ENCODE results near the gene SPTBN4.

The SPTBN4 gene

DNA sequence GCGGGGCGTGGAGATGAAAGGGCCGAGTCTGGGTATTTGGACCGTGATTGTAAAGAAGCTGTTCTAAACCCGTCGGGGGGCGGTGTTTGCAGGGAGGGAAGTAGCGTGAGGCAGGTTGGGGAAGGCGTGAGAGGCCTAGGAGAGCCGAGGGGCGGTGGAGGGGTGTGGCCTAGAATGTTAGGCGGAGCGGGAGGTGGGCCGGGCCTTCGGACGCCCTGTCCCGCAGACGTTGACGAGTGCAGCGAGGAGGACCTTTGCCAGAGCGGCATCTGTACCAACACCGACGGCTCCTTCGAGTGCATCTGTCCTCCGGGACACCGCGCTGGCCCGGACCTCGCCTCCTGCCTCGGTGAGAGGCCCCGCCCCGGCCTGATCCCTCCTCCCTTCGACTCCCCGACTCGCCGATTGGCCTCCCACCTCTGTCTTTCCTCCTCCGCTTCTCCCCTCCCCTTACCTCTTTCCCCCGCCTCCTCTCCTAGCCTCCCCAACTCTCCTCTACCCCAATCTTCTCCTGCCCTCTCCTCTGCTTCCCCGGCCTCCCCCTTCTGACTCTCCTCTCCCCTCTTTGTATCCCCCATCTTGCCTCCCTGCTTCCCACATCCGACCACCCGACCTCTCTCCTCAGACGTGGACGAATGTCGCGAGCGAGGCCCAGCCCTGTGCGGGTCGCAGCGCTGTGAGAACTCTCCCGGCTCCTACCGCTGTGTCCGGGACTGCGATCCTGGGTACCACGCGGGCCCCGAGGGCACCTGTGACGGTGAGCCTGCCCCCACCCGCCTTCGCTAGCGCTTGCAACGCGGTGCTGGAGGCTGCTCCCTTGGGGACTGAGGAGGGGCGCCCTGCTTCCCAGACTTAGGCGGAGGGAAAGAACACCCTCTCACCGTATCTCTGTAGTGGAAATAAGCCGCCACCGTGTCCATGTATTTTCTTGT, 147.2 kb downstream of the SPTBN4 start:
- peaks cover 3% of the 10 kb centered on the region for H3K36me3 ChIP-seq (ENCODE audit: insufficient read depth, low read length)
- peak overlapping the region; percentile 17 for H3K27ac ChIP-seq (ENCODE audit: low read depth, low read length)
- H3K4me3 ChIP-seq (ENCODE audit: low read depth in 1 of 2, low read length in 2 of 2): peak overlapping the region; percentile 33 to 59
- H3K27me3 ChIP-seq (ENCODE audit: control insufficient read depth in 1 of 2, insufficient read depth in 2 of 2, low read length in 2 of 2): peaks cover 15 to 43% of the 10 kb centered on the region in 2 donors
- H3K9ac ChIP-seq (ENCODE audit: low read length): no peak overlapping the region
- H3K4me1 ChIP-seq (ENCODE audit: insufficient read depth, low read length): no peaks in the 10 kb centered on the region
- H3K9me3 ChIP-seq (ENCODE audit: low read length): no peaks in the 10 kb centered on the region

- peak overlapping the region; percentile 33 to 59 for H3K4me3 ChIP-seq (ENCODE audit: low read depth in 1 of 2, low read length in 2 of 2)
- H3K9me3 ChIP-seq (ENCODE audit: low read length): no peaks in the 10 kb centered on the region
- H3K9ac ChIP-seq (ENCODE audit: low read length): no peak overlapping the region
- H3K27me3 ChIP-seq (ENCODE audit: control insufficient read depth in 1 of 2, insufficient read depth in 2 of 2, low read length in 2 of 2): peaks cover 15 to 37% of the 10 kb centered on the region in 2 donors
- H3K36me3 ChIP-seq (ENCODE audit: insufficient read depth, low read length): peaks cover 12% of the 10 kb centered on the region
- H3K4me1 ChIP-seq (ENCODE audit: insufficient read depth, low read length): no peaks in the 10 kb centered on the region
- peak overlapping the region; percentile 37 for H3K27ac ChIP-seq (ENCODE audit: low read depth, low read length)
Observed at GRCh38 chr19:40614622-40615411, 148.0 kb downstream of the SPTBN4 start.

GRCh38 chr19:40616178-40616577, 149.4 kb downstream of the SPTBN4 start:
- Histone ChIP-seq H3K9me3 (ENCODE audit: low read length) (no peaks in the 10 kb centered on the region), H3K36me3 (ENCODE audit: insufficient read depth, low read length) (peaks cover 17% of the 10 kb centered on the region), H3K9ac (ENCODE audit: low read length) (no peak overlapping the region), H3K4me3 (ENCODE audit: low read depth in 1 of 2, low read length in 2 of 2) (no peak overlapping the region), H3K27ac (ENCODE audit: low read depth, low read length) (no peak overlapping the region), H3K4me1 (ENCODE audit: insufficient read depth, low read length) (no peaks in the 10 kb centered on the region), H3K27me3 (ENCODE audit: control insufficient read depth in 1 of 2, insufficient read depth in 2 of 2, low read length in 2 of 2) (peaks cover 15 to 27% of the 10 kb centered on the region in 2 donors)

DNA sequence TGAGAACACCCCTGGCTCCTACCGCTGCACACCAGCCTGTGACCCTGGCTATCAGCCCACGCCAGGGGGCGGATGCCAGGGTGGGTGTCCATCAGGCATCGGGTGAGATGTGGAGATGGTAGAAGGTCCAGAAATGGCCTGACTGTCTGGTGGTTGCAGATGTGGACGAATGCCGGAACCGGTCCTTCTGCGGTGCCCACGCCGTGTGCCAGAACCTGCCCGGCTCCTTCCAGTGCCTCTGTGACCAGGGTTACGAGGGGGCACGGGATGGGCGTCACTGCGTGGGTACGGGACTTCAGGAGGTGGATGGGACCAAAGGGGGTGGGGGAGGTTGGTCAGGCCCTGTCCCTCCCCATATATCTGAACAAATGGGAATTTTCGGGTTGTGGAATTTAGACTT, 150.1 kb downstream of the SPTBN4 start:
- Histone ChIP-seq H3K9ac (ENCODE audit: low read length) (no peak overlapping the region), H3K4me1 (ENCODE audit: insufficient read depth, low read length) (no peaks in the 10 kb centered on the region), H3K27ac (ENCODE audit: low read depth, low read length) (no peak overlapping the region), H3K4me3 (ENCODE audit: low read depth in 1 of 2, low read length in 2 of 2) (no peak overlapping the region), H3K27me3 (ENCODE audit: control insufficient read depth in 1 of 2, insufficient read depth in 2 of 2, low read length in 2 of 2) (peaks cover 15 to 27% of the 10 kb centered on the region in 2 donors), H3K36me3 (ENCODE audit: insufficient read depth, low read length) (peaks cover 20% of the 10 kb centered on the region), H3K9me3 (ENCODE audit: low read length) (no peaks in the 10 kb centered on the region)

GRCh38 chr19:40617961-40618360, 151.2 kb downstream of the SPTBN4 start:
- no peak overlapping the region for H3K4me3 ChIP-seq (ENCODE audit: low read depth in 1 of 2, low read length in 2 of 2)
- H3K9me3 ChIP-seq (ENCODE audit: low read length): no peaks in the 10 kb centered on the region
- H3K27ac ChIP-seq (ENCODE audit: low read depth, low read length): no peak overlapping the region
- no peak overlapping the region for H3K9ac ChIP-seq (ENCODE audit: low read length)
- H3K27me3 ChIP-seq (ENCODE audit: control insufficient read depth in 1 of 2, insufficient read depth in 2 of 2, low read length in 2 of 2): peaks cover 15 to 27% of the 10 kb centered on the region in 2 donors
- no peaks in the 10 kb centered on the region for H3K4me1 ChIP-seq (ENCODE audit: insufficient read depth, low read length)
- H3K36me3 ChIP-seq (ENCODE audit: insufficient read depth, low read length): peaks cover 20% of the 10 kb centered on the region

DNA sequence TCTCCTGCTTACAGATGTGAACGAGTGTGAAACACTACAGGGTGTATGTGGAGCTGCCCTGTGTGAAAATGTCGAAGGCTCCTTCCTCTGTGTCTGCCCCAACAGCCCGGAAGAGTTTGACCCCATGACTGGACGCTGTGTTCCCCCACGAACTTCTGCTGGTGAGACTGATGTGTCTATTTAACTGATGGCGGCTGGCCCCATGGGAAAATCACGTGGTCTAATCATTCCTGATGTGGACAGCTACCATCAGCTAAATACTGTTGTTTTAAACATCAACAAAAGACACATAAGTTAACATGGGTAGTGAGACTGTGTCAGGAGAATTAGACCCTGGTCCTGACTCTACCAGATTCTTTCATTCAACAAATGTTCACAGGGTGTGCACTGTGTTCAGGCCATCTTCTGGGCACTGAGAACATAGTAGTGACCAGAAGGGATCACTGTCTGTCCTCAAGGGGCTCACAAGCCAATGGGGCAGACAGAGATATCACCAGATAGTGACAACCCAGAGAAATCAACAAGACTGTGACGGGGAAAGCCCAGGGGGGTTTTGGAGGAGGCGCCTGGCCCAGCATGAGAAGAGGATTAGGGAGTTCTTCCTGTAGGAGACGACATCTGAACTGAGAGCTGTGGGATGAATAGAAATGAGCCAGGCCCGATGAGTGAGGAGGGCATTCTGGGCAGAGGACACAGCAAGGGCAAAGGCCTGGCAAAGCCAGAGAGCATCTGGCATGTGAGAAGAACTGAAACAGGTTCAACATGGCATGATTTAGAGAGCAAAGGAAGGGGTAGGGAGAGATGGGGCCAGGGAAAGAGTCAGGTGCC, 152.7 kb downstream of the SPTBN4 start:
- H3K9ac ChIP-seq (ENCODE audit: low read length): no peak overlapping the region
- H3K36me3 ChIP-seq (ENCODE audit: insufficient read depth, low read length): peaks cover 20% of the 10 kb centered on the region
- no peak overlapping the region for H3K27ac ChIP-seq (ENCODE audit: low read depth, low read length)
- peaks cover 6 to 12% of the 10 kb centered on the region in 2 donors for H3K27me3 ChIP-seq (ENCODE audit: control insufficient read depth in 1 of 2, insufficient read depth in 2 of 2, low read length in 2 of 2)
- H3K4me3 ChIP-seq (ENCODE audit: low read depth in 1 of 2, low read length in 2 of 2): no peak overlapping the region
- no peaks in the 10 kb centered on the region for H3K9me3 ChIP-seq (ENCODE audit: low read length)
- H3K4me1 ChIP-seq (ENCODE audit: insufficient read depth, low read length): no peaks in the 10 kb centered on the region

DNA sequence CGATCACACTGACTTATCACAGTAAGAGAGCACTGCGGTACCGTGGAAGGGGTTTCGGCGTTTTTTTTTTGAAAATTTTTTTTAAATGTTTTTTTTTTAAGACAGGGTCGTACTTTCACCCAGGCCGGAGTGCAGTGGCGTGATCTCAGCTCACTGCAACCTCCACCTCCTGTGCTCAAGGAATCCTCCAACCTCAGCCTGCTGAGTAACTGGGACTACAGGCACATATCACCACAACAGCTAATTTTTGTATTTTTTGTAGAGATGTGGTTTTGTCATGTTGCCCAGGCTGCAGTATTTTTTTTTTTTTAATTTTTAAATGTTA, 153.3 kb downstream of the SPTBN4 start:
- peaks cover 20% of the 10 kb centered on the region for H3K36me3 ChIP-seq (ENCODE audit: insufficient read depth, low read length)
- H3K27me3 ChIP-seq (ENCODE audit: control insufficient read depth in 1 of 2, insufficient read depth in 2 of 2, low read length in 2 of 2): peaks cover under 1 to 6% of the 10 kb centered on the region in 2 donors
- no peak overlapping the region for H3K9ac ChIP-seq (ENCODE audit: low read length)

GRCh38 chr19:40621283-40621682, 154.5 kb downstream of the SPTBN4 start:
- Histone ChIP-seq H3K4me3 (ENCODE audit: low read depth in 1 of 2, low read length in 2 of 2) (no peak overlapping the region), H3K4me1 (ENCODE audit: insufficient read depth, low read length) (no peaks in the 10 kb centered on the region), H3K36me3 (ENCODE audit: insufficient read depth, low read length) (peaks cover 29% of the 10 kb centered on the region)

More for the DNA sequence above, 153.3 kb downstream of the SPTBN4 start:
- H3K9me3 ChIP-seq (ENCODE audit: low read length): no peaks in the 10 kb centered on the region
- H3K4me1 ChIP-seq (ENCODE audit: insufficient read depth, low read length): no peaks in the 10 kb centered on the region
- no peak overlapping the region for H3K4me3 ChIP-seq (ENCODE audit: low read depth in 1 of 2, low read length in 2 of 2)
- no peak overlapping the region for H3K27ac ChIP-seq (ENCODE audit: low read depth, low read length)

GRCh38 chr19:40621966-40622772, 155.4 kb downstream of the SPTBN4 start:
- no peaks in the 10 kb centered on the region for H3K9me3 ChIP-seq (ENCODE audit: low read length)
- H3K4me3 ChIP-seq (ENCODE audit: low read depth in 1 of 2, low read length in 2 of 2): no peak overlapping the region
- H3K9ac ChIP-seq (ENCODE audit: low read length): no peak overlapping the region
- H3K4me1 ChIP-seq (ENCODE audit: insufficient read depth, low read length): no peaks in the 10 kb centered on the region
- no peak overlapping the region for H3K27ac ChIP-seq (ENCODE audit: low read depth, low read length)
- no peaks in the 10 kb centered on the region for H3K27me3 ChIP-seq (ENCODE audit: control insufficient read depth in 1 of 2, insufficient read depth in 2 of 2, low read length in 2 of 2)
- H3K36me3 ChIP-seq (ENCODE audit: insufficient read depth, low read length): peaks cover 29% of the 10 kb centered on the region

More at GRCh38 chr19:40621283-40621682, 154.5 kb downstream of the SPTBN4 start:
- Histone ChIP-seq H3K9me3 (ENCODE audit: low read length) (no peaks in the 10 kb centered on the region), H3K27me3 (ENCODE audit: control insufficient read depth in 1 of 2, insufficient read depth in 2 of 2, low read length in 2 of 2) (no peaks in the 10 kb centered on the region), H3K27ac (ENCODE audit: low read depth, low read length) (no peak overlapping the region), H3K9ac (ENCODE audit: low read length) (no peak overlapping the region)

DNA sequence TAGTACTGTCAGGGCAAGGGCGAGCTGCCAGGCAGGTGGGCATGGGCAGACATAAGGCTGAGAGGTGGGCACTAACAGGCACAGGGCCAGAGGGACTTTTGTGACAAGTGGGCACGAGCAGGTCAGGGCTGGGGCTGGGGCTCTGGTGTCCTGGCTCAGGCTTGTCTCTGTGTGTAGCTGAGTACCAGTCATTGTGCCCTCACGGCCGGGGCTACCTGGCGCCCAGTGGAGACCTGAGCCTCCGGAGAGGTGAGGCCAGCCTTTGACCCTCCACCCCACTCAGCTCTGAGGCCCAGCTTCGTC, 155.9 kb downstream of the SPTBN4 start:
- no peaks in the 10 kb centered on the region for H3K27me3 ChIP-seq (ENCODE audit: control insufficient read depth in 1 of 2, insufficient read depth in 2 of 2, low read length in 2 of 2)
- no peak overlapping the region for H3K27ac ChIP-seq (ENCODE audit: low read depth, low read length)
- H3K9me3 ChIP-seq (ENCODE audit: low read length): no peaks in the 10 kb centered on the region
- no peak overlapping the region for H3K9ac ChIP-seq (ENCODE audit: low read length)
- H3K4me3 ChIP-seq (ENCODE audit: low read depth in 1 of 2, low read length in 2 of 2): no peak overlapping the region
- H3K36me3 ChIP-seq (ENCODE audit: insufficient read depth, low read length): peaks cover 29% of the 10 kb centered on the region
- no peaks in the 10 kb centered on the region for H3K4me1 ChIP-seq (ENCODE audit: insufficient read depth, low read length)
